ENCODE data around the gene SOX6. TPM values are rescaled to one million over a fixed set of nuclear protein-coding genes. Genes with fewer than 3 reads are reported as not detected.

SOX6 gene
- total RNA-seq, 4 donors from 2014 or later = 5.7 to 23.8 (median 18.4) TPM

GRCh38 chr11:16291729-16292128, 64.6 kb downstream of the SOX6 start:
- Histone ChIP-seq H3K36me3 (no peaks in the 10 kb centered on the region), H3K9me3 (no peaks in the 10 kb centered on the region), H3K4me1 (peaks cover 0 to 16% (median 0%) of the 10 kb centered on the region in 4 donors), H3K4me3 (no peak overlapping the region), H3K27me3 (no peaks in the 10 kb centered on the region), H3K27ac (no peak overlapping the region)
- DNase-seq (ENCODE audit: low spot score in 2 of 2) = no peak
- 76 to 91% methylated on average over 1 of the region's 1 CpG for WGBS, 2 donors
- TF ChIP-seq EP300 (IDR thresholded peaks at IDR 0.05) = no peak
- TF ChIP-seq POLR2A (IDR thresholded peaks at IDR 0.05) = no peak
- TF ChIP-seq CTCF (IDR thresholded peaks at IDR 0.05) = no peak

GRCh38 chr11:16289541-16289940, 66.8 kb downstream of the SOX6 start:
- no peak for DNase-seq (ENCODE audit: low spot score in 2 of 2)
- Histone ChIP-seq H3K9me3 (no peaks in the 10 kb centered on the region), H3K27me3 (no peaks in the 10 kb centered on the region), H3K4me3 (no peak overlapping the region), H3K4me1 (peaks cover 0 to 11% (median 0%) of the 10 kb centered on the region in 4 donors), H3K27ac (no peak overlapping the region), H3K36me3 (no peaks in the 10 kb centered on the region)
- 96% methylated on average over 3 of the region's 3 CpGs for whole genome bisulfite sequencing, 2 donors
- TF ChIP-seq POLR2A (IDR thresholded peaks at IDR 0.05) (no peak), CTCF (IDR thresholded peaks at IDR 0.05) (no peak), EP300 (IDR thresholded peaks at IDR 0.05) (no peak)

DNA sequence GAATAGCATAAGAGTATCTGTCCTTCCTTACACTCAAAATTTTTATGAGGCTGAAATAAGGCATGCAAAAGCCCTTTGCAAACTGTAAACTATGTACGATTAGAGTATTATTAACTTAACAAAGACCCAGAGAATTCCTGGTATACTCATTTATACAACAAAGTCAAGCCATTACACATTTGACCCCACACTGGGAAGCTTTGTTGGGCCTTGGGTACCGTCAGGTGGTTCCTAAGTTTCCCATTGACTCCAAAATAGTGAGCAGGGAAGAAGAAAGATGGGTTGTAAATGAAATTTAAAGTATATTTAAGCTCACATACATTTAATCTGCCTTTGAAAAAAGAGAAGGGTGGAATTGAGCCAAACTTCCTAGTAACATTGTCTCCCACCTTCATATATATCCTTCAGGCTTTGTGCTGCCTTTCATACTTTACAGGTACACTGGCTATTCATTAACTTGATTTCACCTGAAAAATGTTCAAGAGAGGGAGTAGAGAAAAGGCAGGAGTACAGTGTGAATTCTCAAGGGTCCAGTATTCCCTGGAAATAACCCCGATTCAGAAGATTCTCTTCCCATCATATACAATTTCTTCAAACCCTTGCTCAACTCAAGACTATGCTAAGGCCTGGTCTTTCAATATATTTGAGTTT, 68.6 kb downstream of the SOX6 start:
- WGBS, 2 donors = 90 to 95% methylated on average over 3 of the region's 3 CpGs
- no peak overlapping the region for H3K4me3 ChIP-seq

GRCh38 chr11:16286095-16286494, 70.3 kb downstream of the SOX6 start:
- Histone ChIP-seq H3K4me1 (no peaks in the 10 kb centered on the region), H3K4me3 (no peak overlapping the region), H3K9me3 (no peaks in the 10 kb centered on the region), H3K27me3 (no peaks in the 10 kb centered on the region), H3K36me3 (no peaks in the 10 kb centered on the region), H3K27ac (no peak overlapping the region)
- TF ChIP-seq CTCF (IDR thresholded peaks at IDR 0.05) (no peak), EP300 (IDR thresholded peaks at IDR 0.05) (no peak), POLR2A (IDR thresholded peaks at IDR 0.05) (no peak)
- 29 to 51% methylated on average over 3 of the region's 3 CpGs for WGBS, 2 donors
- no peak for DNase-seq (ENCODE audit: low spot score in 2 of 2)

More for the DNA sequence above, 68.6 kb downstream of the SOX6 start:
- Histone ChIP-seq H3K36me3 (no peaks in the 10 kb centered on the region), H3K4me1 (peaks cover 0 to under 1% (median 0%) of the 10 kb centered on the region in 4 donors), H3K27me3 (no peaks in the 10 kb centered on the region), H3K9me3 (no peaks in the 10 kb centered on the region), H3K27ac (no peak overlapping the region)
- DNase-seq (ENCODE audit: low spot score in 2 of 2) = no peak
- TF ChIP-seq EP300 (IDR thresholded peaks at IDR 0.05) (no peak), CTCF (IDR thresholded peaks at IDR 0.05) (no peak), POLR2A (IDR thresholded peaks at IDR 0.05) (no peak)

- Histone ChIP-seq H3K4me1 (peaks cover 0 to 11% (median 0%) of the 10 kb centered on the region in 4 donors), H3K9me3 (no peaks in the 10 kb centered on the region), H3K27me3 (no peaks in the 10 kb centered on the region), H3K4me3 (peak overlapping the region in 3 of 4 donors; percentile 1 to 28 (median 14)), H3K36me3 (no peaks in the 10 kb centered on the region), H3K27ac (peak overlapping the region in 2 of 4 donors; percentile 3 to 22)
- TF ChIP-seq CTCF (IDR thresholded peaks at IDR 0.05) (no peak), EP300 (IDR thresholded peaks at IDR 0.05) (no peak), POLR2A (IDR thresholded peaks at IDR 0.05) (no peak)
- peak in 1 of 2 donors; percentile 17 for DNase-seq (ENCODE audit: low spot score in 2 of 2)
- WGBS, 2 donors = 14 to 28% methylated on average over 5 of the region's 5 CpGs
Observed at GRCh38 chr11:16280256-16280682, 76.1 kb downstream of the SOX6 start.
